ENCODE data around the gene SATB2. TPM values are rescaled to one million over a fixed set of nuclear protein-coding genes. Genes with fewer than 3 reads are reported as not detected.

SATB2 gene
- total RNA-seq, 1 donor from 2014 or later = 10.1 TPM

DNA sequence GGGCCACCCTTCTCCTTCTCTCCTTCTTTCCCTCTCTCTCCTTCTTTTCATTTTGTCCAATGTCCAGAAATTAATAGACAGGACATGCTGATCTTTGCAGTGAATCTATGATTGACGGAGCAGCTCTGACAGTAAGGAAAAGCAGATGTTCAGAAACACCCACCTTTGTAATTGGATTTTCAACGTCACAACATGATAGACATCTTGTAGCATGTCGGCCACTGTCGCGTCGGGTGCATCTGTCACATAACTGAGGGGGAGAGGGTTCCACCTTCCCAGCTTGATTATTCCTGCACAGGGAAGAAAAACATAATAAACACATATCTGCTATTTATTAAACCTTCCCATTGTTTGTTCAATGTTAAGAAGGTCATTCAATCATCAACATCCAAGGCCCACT lies 76.2 kb downstream of the SATB2 start:
- DNase-seq (ENCODE audit: low read depth, low spot score) = no peak
- Mint-ChIP-seq H3K36me3 (ENCODE audit: low read depth) (no peaks in the 10 kb centered on the region), H3K27ac (ENCODE audit: unreplicated experiment) (no peak overlapping the region), H3K9me3 (no peaks in the 10 kb centered on the region), H3K4me1 (no peaks in the 10 kb centered on the region), H3K27me3 (ENCODE audit: low read depth) (no peaks in the 10 kb centered on the region), H3K4me3 (no peak overlapping the region)
- no peak for TF ChIP-seq CTCF (conservative IDR thresholded peaks at IDR 0.05)

- Mint-ChIP-seq H3K9me3 (no peaks in the 10 kb centered on the region), H3K4me1 (no peaks in the 10 kb centered on the region), H3K27me3 (ENCODE audit: low read depth) (no peaks in the 10 kb centered on the region), H3K36me3 (ENCODE audit: low read depth) (no peaks in the 10 kb centered on the region), H3K4me3 (no peak overlapping the region), H3K27ac (ENCODE audit: unreplicated experiment) (no peak overlapping the region)
- no peak for TF ChIP-seq CTCF (conservative IDR thresholded peaks at IDR 0.05)
- DNase-seq (ENCODE audit: low read depth, low spot score) = no peak
Observed at GRCh38 chr2:199378948-199379650, 78.6 kb downstream of the SATB2 start.

DNA sequence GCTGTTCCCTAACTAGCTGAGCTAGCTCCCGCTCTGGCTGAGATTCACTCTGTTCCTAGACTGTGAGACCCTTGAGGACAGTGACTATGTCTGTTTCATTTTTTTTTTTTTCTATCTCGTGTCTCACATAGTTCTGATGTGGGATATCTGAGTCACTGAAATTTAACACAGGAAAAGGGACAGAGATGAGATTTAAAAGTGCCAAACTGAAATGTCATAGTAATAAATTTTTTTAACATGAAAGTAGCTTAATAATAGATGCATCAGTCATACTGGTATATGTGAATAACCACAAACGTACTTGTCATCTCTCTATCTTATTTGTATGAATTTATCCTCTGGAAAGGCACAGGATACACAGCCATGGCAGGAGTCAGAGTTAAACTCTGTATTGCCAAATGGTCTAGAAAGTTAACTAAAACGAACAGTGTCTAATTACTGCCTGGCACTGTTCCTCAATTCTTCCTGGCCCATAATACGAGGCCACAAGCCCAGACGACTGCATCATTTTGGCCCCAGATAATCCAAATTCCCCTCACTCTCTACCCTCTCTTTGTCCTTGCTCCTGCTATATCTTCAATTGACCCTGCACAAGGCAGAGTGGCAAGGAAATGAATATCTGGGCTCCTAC lies 87.5 kb downstream of the SATB2 start:
- DNase-seq (ENCODE audit: low read depth, low spot score) = no peak
- no peak for TF ChIP-seq CTCF (conservative IDR thresholded peaks at IDR 0.05)
- H3K27ac Mint-ChIP-seq (ENCODE audit: unreplicated experiment) = no peak overlapping the region
- no peaks in the 10 kb centered on the region for H3K27me3 Mint-ChIP-seq (ENCODE audit: low read depth)
- no peaks in the 10 kb centered on the region for H3K36me3 Mint-ChIP-seq (ENCODE audit: low read depth)
- H3K4me3 Mint-ChIP-seq = no peak overlapping the region
- no peaks in the 10 kb centered on the region for H3K4me1 Mint-ChIP-seq
- no peaks in the 10 kb centered on the region for H3K9me3 Mint-ChIP-seq

DNA sequence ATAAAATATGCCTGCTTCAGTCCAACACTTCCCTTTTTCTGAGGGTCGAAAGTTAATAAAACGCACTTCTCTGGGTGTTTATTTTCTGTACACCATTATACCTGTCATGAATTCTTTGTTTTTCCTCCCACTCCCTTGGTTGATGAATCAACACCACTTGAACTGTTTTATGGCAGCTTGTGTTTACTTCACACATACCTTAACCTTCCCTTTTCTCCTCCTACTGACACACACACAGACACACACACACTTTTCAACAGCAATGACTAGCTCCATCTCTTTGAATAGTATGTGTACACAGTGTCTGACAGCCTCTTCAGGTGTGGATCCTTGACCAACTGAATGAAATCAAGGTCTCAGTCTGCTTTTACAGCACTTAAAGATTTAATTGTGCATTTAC lies 91.3 kb downstream of the SATB2 start:
- Mint-ChIP-seq H3K27me3 (ENCODE audit: low read depth) (no peaks in the 10 kb centered on the region), H3K27ac (ENCODE audit: unreplicated experiment) (no peak overlapping the region), H3K9me3 (peaks cover 3% of the 10 kb centered on the region), H3K4me3 (no peak overlapping the region), H3K4me1 (no peaks in the 10 kb centered on the region), H3K36me3 (ENCODE audit: low read depth) (no peaks in the 10 kb centered on the region)
- TF ChIP-seq CTCF (conservative IDR thresholded peaks at IDR 0.05) = no peak
- DNase-seq (ENCODE audit: low read depth, low spot score) = no peak

DNA sequence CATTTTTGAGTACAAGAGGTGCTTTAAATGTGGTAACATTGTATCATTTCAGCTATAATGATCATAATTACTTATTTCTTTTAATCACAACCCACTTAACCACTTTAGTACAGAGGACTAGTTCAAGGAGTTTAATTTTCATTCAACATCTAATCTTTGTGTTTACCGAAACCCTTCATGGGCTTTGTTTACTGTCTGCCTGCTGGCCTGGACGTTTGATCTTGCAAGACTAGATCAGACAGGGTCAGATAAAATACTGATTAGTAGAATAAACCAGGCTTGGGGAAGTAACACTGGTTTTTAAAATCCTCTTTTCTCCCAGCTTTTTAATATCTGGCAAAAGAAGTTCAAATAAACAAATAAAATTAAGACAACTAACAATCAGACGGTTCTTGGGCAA lies 93.6 kb downstream of the SATB2 start:
- Mint-ChIP-seq H3K4me1 (no peaks in the 10 kb centered on the region), H3K27ac (ENCODE audit: unreplicated experiment) (no peak overlapping the region), H3K27me3 (ENCODE audit: low read depth) (no peaks in the 10 kb centered on the region), H3K36me3 (ENCODE audit: low read depth) (no peaks in the 10 kb centered on the region), H3K9me3 (peaks cover 3% of the 10 kb centered on the region), H3K4me3 (no peak overlapping the region)
- TF ChIP-seq CTCF (conservative IDR thresholded peaks at IDR 0.05) = no peak
- DNase-seq (ENCODE audit: low read depth, low spot score) = no peak
